Muscle of leg (tissue), 9 donors: Measurements from ENCODE around the gene ARHGEF28. TPM values are rescaled to one million over a fixed set of nuclear protein-coding genes. Genes with fewer than 3 reads are reported as not detected.

Experiments used
- polyA plus RNA-seq, 8 donors: library from polyadenylated mRNA; unstranded; fragments of 120-200 nt; gene quantifications; one replicate each; pipeline versions ENCODE4 v1.2.1 to v1.2.3, GENCODE V29; 2013; ENCODE audit warnings: inconsistent platforms in 1 of 8, low replicate concordance in 1 of 8; ENCODE audit not compliant: insufficient read length in 8 of 8, insufficient read depth in 1 of 8
- total RNA-seq: library from RNA; stranded (reverse); fragments of 120-200 nt; gene quantifications from one replicate; pipeline ENCODE4 v1.2.4, GENCODE V29; 2013

ARHGEF28 gene
- total and polyA plus RNA-seq, 9 donors = 1.6 to 5.1 (median 3.4) TPM

Other genes starting within 250 kb of the ARHGEF28 start
- 0.35 TPM for gene FOXD1, start 177.4 kb upstream of the ARHGEF28 start, total RNA-seq
- gene FOXD1, start 177.4 kb upstream of the ARHGEF28 start, polyA plus RNA-seq = 1 to 10 TPM in 4 of 8 donors, under 1 TPM in 4; 0.35 to 2.9 (median 1.0) TPM
- 522 TPM for gene BTF3, start 127.8 kb upstream of the ARHGEF28 start, total RNA-seq
- gene BTF3, start 127.8 kb upstream of the ARHGEF28 start, polyA plus RNA-seq = 1,000 to 10,000 TPM; 1,063 to 1,302 (median 1,175) TPM
- gene ANKRA2, start 60.6 kb upstream of the ARHGEF28 start, total RNA-seq = 23.6 TPM
- 10 to 100 TPM; 19.2 to 32.8 (median 23.6) TPM for gene ANKRA2, start 60.6 kb upstream of the ARHGEF28 start, polyA plus RNA-seq
- gene UTP15, start 60.5 kb upstream of the ARHGEF28 start, total RNA-seq = 13.3 TPM
- gene UTP15, start 60.5 kb upstream of the ARHGEF28 start, polyA plus RNA-seq = 10 to 100 TPM in 6 of 8 donors, 1 to 10 TPM in 2; 8.8 to 14.6 (median 11.2) TPM